IMR-90 (cell line): ENCODE data around the gene PRXL2B. TPM values are rescaled to one million over a fixed set of nuclear protein-coding genes. Genes with fewer than 3 reads are reported as not detected.

Source experiments
- ATAC-seq: fragments of 200-7000 bp; cut with Tn5 transposase; 2 replicates; pipeline ENCODE4 v1.9.1; 2020; ENCODE audit warnings: low read depth, mild to moderate bottlenecking, moderate library complexity
- BruUV-seq: library from RNA; stranded (reverse); fragments of 400-500 nt; replicated peaks from 2 replicates; lab custom pipeline; 2021; lab: Mats Ljungman, UMichigan
- CTCF ChIA-PET: fragments of 300-600 bp; formaldehyde crosslinking; extraction: SDS; loops from one replicate; lab custom pipeline; 2021; ENCODE audit warnings: antibody characterized with exemption; lab: Yijun Ruan, JAX
- POLR2A ChIA-PET: fragments of 300-600 bp; sonication (Branson Sonifier 250); formaldehyde crosslinking; loops from one replicate; lab custom pipeline; 2022; ENCODE audit warnings: antibody characterized with exemption; ENCODE audit not compliant: unreplicated experiment; lab: Charles Lee
- DNase-seq: peaks from one replicate; pipeline ENCODE4 v3.0.0; 2013
- H2AFZ ChIP-seq: replicated peaks from 2 replicates; pipeline ENCODE3; 2013; ENCODE audit warnings: low read length, mild to moderate bottlenecking; ENCODE audit not compliant: poor library complexity
- H2AK5ac ChIP-seq: 2 replicates; pipeline ENCODE4 v1.6.1; 2013; ENCODE audit warnings: low read depth, low read length, inconsistent platforms
- H2AK9ac ChIP-seq: replicated peaks from 2 replicates; pipeline ENCODE3; 2013; ENCODE audit warnings: mild to moderate bottlenecking, low read depth, low read length, moderate library complexity; ENCODE audit not compliant: poor library complexity
- H2BK120ac ChIP-seq: 2 replicates; pipeline ENCODE4 v1.6.1; 2013; ENCODE audit warnings: low read depth, low read length, inconsistent platforms
- H2BK15ac ChIP-seq: 3 replicates; pipeline ENCODE4 v1.6.1; 2013; ENCODE audit warnings: low read depth, low read length, inconsistent platforms
- H2BK20ac ChIP-seq: 2 replicates; pipeline ENCODE4 v1.6.1; 2013; ENCODE audit warnings: low read depth, mild to moderate bottlenecking, inconsistent platforms, low read length, moderate library complexity
- H2BK5ac ChIP-seq: 2 replicates; pipeline ENCODE4 v1.6.1; 2013; ENCODE audit warnings: mild to moderate bottlenecking, low read depth, low read length, inconsistent platforms; ENCODE audit not compliant: poor library complexity, severe bottlenecking
- H3K14ac ChIP-seq: replicated peaks from 2 replicates; pipeline ENCODE4 v1.6.1; 2013; ENCODE audit warnings: low read depth, low read length, inconsistent platforms
- H3K18ac ChIP-seq: 2 replicates; pipeline ENCODE4 v1.6.1; 2013; ENCODE audit warnings: low read depth, low read length, control low read depth
- H3K23ac ChIP-seq: 2 replicates; pipeline ENCODE4 v1.6.1; 2013; ENCODE audit warnings: low read depth, low read length, inconsistent platforms
- H3K27ac ChIP-seq: 2 replicates; pipeline ENCODE4 v1.5.1; 2013; ENCODE audit warnings: mild to moderate bottlenecking, control low read depth, low read length; ENCODE audit not compliant: insufficient read depth
- H3K27me3 ChIP-seq: 2 replicates; pipeline ENCODE4 v1.6.1; 2013; ENCODE audit warnings: low read length; ENCODE audit not compliant: control insufficient read depth, insufficient read depth
- H3K36me3 ChIP-seq: 2 replicates; pipeline ENCODE4 v1.6.1; 2013; ENCODE audit warnings: low read length, mixed read lengths; ENCODE audit not compliant: control insufficient read depth, insufficient read depth
- H3K4ac ChIP-seq: 2 replicates; pipeline ENCODE4 v1.6.1; 2013; ENCODE audit warnings: low read depth, low read length, inconsistent platforms
- H3K4me1 ChIP-seq: 2 replicates; pipeline ENCODE4 v1.6.1; 2013; ENCODE audit warnings: low read length, mixed read lengths; ENCODE audit not compliant: control insufficient read depth, insufficient read depth
- H3K4me2 ChIP-seq: 2 replicates; pipeline ENCODE4 v1.6.1; 2013; ENCODE audit warnings: low read depth, mild to moderate bottlenecking, control low read depth, low read length, moderate library complexity
- H3K4me3 ChIP-seq: 2 replicates; pipeline ENCODE4 v1.5.1; 2013; ENCODE audit warnings: low read depth, mild to moderate bottlenecking, control low read depth, low read length, moderate library complexity; ENCODE audit not compliant: insufficient read depth
- H3K56ac ChIP-seq: 2 replicates; pipeline ENCODE4 v1.6.1; 2013; ENCODE audit warnings: low read length, inconsistent platforms; ENCODE audit not compliant: insufficient read depth; ENCODE audit errors: extremely low read depth
- H3K79me1 ChIP-seq, 2 experiments: 2 replicates each; pipeline ENCODE4 v1.6.1; 2013; ENCODE audit warnings: low read length in 2 of 2, inconsistent platforms in 1 of 2, low read depth in 1 of 2
- H3K9ac ChIP-seq: 2 replicates; pipeline ENCODE4 v1.6.1; 2013; ENCODE audit warnings: low read depth, low read length, control low read depth
- H3K9me1 ChIP-seq: 2 replicates; pipeline ENCODE4 v1.6.1; 2013; ENCODE audit warnings: low read length, inconsistent platforms; ENCODE audit not compliant: insufficient read depth
- H3K9me3 ChIP-seq: 2 replicates; pipeline ENCODE4 v1.6.1; 2013; ENCODE audit warnings: low read length; ENCODE audit not compliant: control insufficient read depth, insufficient read depth
- H4K20me1 ChIP-seq: 2 replicates; pipeline ENCODE4 v1.6.1; 2013; ENCODE audit warnings: low read length, inconsistent platforms; ENCODE audit not compliant: insufficient read depth
- H4K5ac ChIP-seq: 2 replicates; pipeline ENCODE4 v1.6.1; 2013; ENCODE audit warnings: mild to moderate bottlenecking, low read depth, low read length, control low read depth
- H4K8ac ChIP-seq, 2 experiments: 2 replicates each; pipeline ENCODE4 v1.6.1; 2013; ENCODE audit warnings: low read depth in 2 of 2, low read length in 2 of 2, control low read depth in 1 of 2, inconsistent platforms in 1 of 2
- H4K91ac ChIP-seq: 2 replicates; pipeline ENCODE4 v1.6.1; 2013; ENCODE audit warnings: low read depth, low read length, inconsistent platforms; ENCODE audit not compliant: insufficient read depth
- BHLHE40 ChIP-seq: fragments of 150-350 bp; IDR thresholded peaks from 2 replicates; pipeline ENCODE4 v1.6.1; 2016; ENCODE audit warnings: mild to moderate bottlenecking, low read depth, low read length
- CHD1 ChIP-seq: IDR thresholded peaks from 2 replicates; pipeline ENCODE4 v1.6.1; 2012; ENCODE audit warnings: low read depth, low read length, improper control_type of control experiment
- FOS ChIP-seq: fragments of 150-350 bp; IDR thresholded peaks from 2 replicates; pipeline ENCODE4 v1.6.1; 2016; ENCODE audit warnings: low read depth, low read length
- MAFK ChIP-seq: IDR thresholded peaks from 2 replicates; pipeline ENCODE4 v1.6.1; 2012; ENCODE audit warnings: low read depth, low read length, improper control_type of control experiment
- MXI1 ChIP-seq: IDR thresholded peaks from 2 replicates; pipeline ENCODE4 v1.6.1; 2012; ENCODE audit warnings: low read depth, mild to moderate bottlenecking, low read length, moderate library complexity, borderline replicate concordance
- NFE2L2 ChIP-seq: fragments of 150-350 bp; IDR thresholded peaks from 2 replicates; pipeline ENCODE4 v1.6.1; 2016; ENCODE audit warnings: low read depth, mild to moderate bottlenecking, low read length
- POLR2A ChIP-seq: IDR thresholded peaks from 2 replicates; pipeline ENCODE4 v1.6.1; 2012; ENCODE audit warnings: mild to moderate bottlenecking, low read depth, low read length
- RAD21 ChIP-seq: IDR thresholded peaks from 2 replicates; pipeline ENCODE4 v1.6.1; 2012; ENCODE audit warnings: low read length, improper control_type of control experiment
- RCOR1 ChIP-seq: IDR thresholded peaks from 2 replicates; pipeline ENCODE4 v1.6.1; 2012; ENCODE audit warnings: mild to moderate bottlenecking, low read length, improper control_type of control experiment; ENCODE audit not compliant: insufficient replicate concordance
- RFX5 ChIP-seq: IDR thresholded peaks from 2 replicates; pipeline ENCODE4 v1.8.0; 2012; ENCODE audit warnings: low read depth, mild to moderate bottlenecking, low read length, moderate library complexity
- SMC3 ChIP-seq: fragments of 150-350 bp; IDR thresholded peaks from 2 replicates; pipeline ENCODE4 v1.6.1; 2016; ENCODE audit warnings: low read depth, mild to moderate bottlenecking, antibody characterized with exemption, low read length, moderate library complexity
- WGBS, 2 experiments: methylation state at CpG; one replicate each; pipeline versions ENCODE4 v1.1.5 to v1.1.7; 2013; ENCODE audit warnings: missing lambda C conversion rate in 2 of 2; ENCODE audit not compliant: insufficient read length in 1 of 2; ENCODE audit errors: extremely low coverage in 2 of 2; 5-methylcytosine and 5-hydroxymethylcytosine counted together
- dilution Hi-C: fragments of 300-500 bp; cut with HindIII; formaldehyde crosslinking; loops from one replicate; pipeline ENCODE4 v1.14.3; 2018; ENCODE audit warnings: low sequenced_read_pairs; ENCODE audit not compliant: unreplicated experiment
- in situ Hi-C: fragments of 300-500 bp; cut with MboI; formaldehyde crosslinking; loops from 3 replicates; pipeline ENCODE4 v1.14.3; 2019; ENCODE audit warnings: low sequenced_read_pairs, inconsistent platforms, mixed read lengths
- intact Hi-C: fragments of 100-400 bp; cut with micrococcal nuclease; formaldehyde crosslinking; loops from 2 replicates; pipeline ENCODE4 v1.10.0; 2022
- polyA plus RNA-seq, 3 experiments: library from polyadenylated mRNA; depleted of rRNA; stranded (reverse); fragments of >200 nt; gene quantifications; 2 replicates each; pipeline ENCODE4 v1.2.3, GENCODE V29; 2012; ENCODE audit warnings: low replicate concordance in 1 of 3
- total RNA-seq: library from RNA; depleted of rRNA; stranded (reverse); fragments of >200 nt; gene quantifications from 2 replicates; pipeline ENCODE4 v1.2.3, GENCODE V29; 2012
- TF ChIP-seq, protein P1 (sequence below): fragments of 150-350 bp; IDR thresholded peaks from 2 replicates; pipeline ENCODE4 v1.6.1; 2016; ENCODE audit warnings: low read depth, mild to moderate bottlenecking, low read length, moderate library complexity, borderline replicate concordance
- TF ChIP-seq, protein P2 (sequence below): conservative IDR thresholded peaks from 2 replicates; pipeline ENCODE4 v1.5.1; 2012; ENCODE audit warnings: mild to moderate bottlenecking, low read depth, low read length, improper control_type of control experiment

Gene PRXL2B
- total and polyA plus RNA-seq, 2 of the 4 experiments (the other 2 are of a cell fraction) = 10.9 to 22.3 TPM

DNA sequence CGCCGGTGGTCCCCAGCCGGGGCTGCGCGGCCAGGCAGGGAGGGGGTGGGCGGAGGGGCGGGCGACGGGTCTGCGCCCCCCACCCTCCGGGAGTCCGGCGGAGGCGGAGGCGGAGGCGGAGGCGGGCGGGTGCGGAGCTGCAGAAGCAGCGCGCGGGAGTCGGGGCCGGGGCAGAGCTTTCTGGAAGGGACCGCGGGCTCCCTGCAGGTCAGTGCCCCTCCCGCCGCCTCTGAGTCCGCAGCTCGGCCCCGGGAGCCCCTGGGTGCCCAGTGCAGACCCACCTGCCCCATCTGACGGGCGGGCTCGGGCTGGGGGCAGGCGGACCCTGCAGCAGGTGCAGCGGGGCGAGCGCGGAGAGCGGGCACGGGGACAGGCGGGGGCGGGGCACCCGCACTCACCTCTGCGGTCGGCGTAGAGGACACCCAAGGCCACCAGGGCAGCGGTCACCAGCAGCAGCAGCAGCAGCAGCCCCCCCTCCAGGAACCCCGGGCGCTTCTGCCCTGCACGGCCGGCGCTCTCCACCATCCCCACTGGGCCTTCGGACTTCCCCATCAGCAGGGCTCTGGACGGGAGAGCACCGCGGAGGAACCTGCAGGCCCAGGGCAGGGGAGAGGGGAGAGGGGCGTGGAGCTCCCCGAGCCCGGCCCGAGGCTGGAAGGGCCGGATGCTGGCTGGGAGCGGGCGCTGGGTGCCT is 42.5 kb downstream of the PRXL2B start:
- H3K4me2 ChIP-seq = no peak overlapping the region
- DNase-seq = no peak
- no peaks in the 10 kb centered on the region for H4K20me1 ChIP-seq
- 12% methylated on average over 5 of the region's 64 CpGs; no CpG with 5 or more reads in 1 of the 2 experiments for WGBS, 2 experiments
- H3K27me3 ChIP-seq = peaks cover 14% of the 10 kb centered on the region
- no peak overlapping the region for H4K5ac ChIP-seq
- no peak overlapping the region for H2AK9ac ChIP-seq
- no peak overlapping the region for H3K4ac ChIP-seq
- no peak overlapping the region for H2BK15ac ChIP-seq
- no peak overlapping the region for H3K4me3 ChIP-seq
- CTCF ChIA-PET = no interaction called here
- no peak overlapping the region for H3K23ac ChIP-seq
- TF ChIP-seq NFE2L2 (no peak), FOS (no peak), CHD1 (no peak), BHLHE40 (no peak), RFX5 (no peak), RCOR1 (no peak), POLR2A (no peak), MXI1 (no peak), SMC3 (no peak), MAFK (no peak), RAD21 (no peak)
- TF ChIP-seq, protein P1, sequence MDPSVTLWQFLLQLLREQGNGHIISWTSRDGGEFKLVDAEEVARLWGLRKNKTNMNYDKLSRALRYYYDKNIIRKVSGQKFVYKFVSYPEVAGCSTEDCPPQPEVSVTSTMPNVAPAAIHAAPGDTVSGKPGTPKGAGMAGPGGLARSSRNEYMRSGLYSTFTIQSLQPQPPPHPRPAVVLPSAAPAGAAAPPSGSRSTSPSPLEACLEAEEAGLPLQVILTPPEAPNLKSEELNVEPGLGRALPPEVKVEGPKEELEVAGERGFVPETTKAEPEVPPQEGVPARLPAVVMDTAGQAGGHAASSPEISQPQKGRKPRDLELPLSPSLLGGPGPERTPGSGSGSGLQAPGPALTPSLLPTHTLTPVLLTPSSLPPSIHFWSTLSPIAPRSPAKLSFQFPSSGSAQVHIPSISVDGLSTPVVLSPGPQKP = no peak
- TF ChIP-seq, protein P2, sequence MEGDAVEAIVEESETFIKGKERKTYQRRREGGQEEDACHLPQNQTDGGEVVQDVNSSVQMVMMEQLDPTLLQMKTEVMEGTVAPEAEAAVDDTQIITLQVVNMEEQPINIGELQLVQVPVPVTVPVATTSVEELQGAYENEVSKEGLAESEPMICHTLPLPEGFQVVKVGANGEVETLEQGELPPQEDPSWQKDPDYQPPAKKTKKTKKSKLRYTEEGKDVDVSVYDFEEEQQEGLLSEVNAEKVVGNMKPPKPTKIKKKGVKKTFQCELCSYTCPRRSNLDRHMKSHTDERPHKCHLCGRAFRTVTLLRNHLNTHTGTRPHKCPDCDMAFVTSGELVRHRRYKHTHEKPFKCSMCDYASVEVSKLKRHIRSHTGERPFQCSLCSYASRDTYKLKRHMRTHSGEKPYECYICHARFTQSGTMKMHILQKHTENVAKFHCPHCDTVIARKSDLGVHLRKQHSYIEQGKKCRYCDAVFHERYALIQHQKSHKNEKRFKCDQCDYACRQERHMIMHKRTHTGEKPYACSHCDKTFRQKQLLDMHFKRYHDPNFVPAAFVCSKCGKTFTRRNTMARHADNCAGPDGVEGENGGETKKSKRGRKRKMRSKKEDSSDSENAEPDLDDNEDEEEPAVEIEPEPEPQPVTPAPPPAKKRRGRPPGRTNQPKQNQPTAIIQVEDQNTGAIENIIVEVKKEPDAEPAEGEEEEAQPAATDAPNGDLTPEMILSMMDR = no peak
- H2AFZ ChIP-seq = no peak overlapping the region
- no peak overlapping the region for H2BK5ac ChIP-seq
- intact Hi-C loops = no loop called here
- no peak overlapping the region for H4K8ac ChIP-seq
- H2BK120ac ChIP-seq = no peak overlapping the region
- no TSS peak for BruUV-seq
- in situ Hi-C loops = no loop called here
- no peak overlapping the region for H3K18ac ChIP-seq
- no peak overlapping the region for H3K27ac ChIP-seq
- no peak overlapping the region for H2BK20ac ChIP-seq
- ATAC-seq = no peak
- H3K79me1 ChIP-seq = no peaks in the 10 kb centered on the region
- H3K56ac ChIP-seq = no peak overlapping the region
- no peak overlapping the region for H2AK5ac ChIP-seq
- H3K14ac ChIP-seq = no peak overlapping the region
- H3K9me1 ChIP-seq = no peaks in the 10 kb centered on the region
- H3K9ac ChIP-seq = no peak overlapping the region
- dilution Hi-C loops = no loop called here
- POLR2A ChIA-PET = no interaction called here
- H3K4me1 ChIP-seq = no peaks in the 10 kb centered on the region
- H4K91ac ChIP-seq = no peak overlapping the region
- no peaks in the 10 kb centered on the region for H3K9me3 ChIP-seq
- no peaks in the 10 kb centered on the region for H3K36me3 ChIP-seq
